Activated CD4-positive, alpha-beta T cell treated with anti-CD3 and anti-CD28 coated beads for 48 hours (primary cell): ENCODE results near the gene ANAPC15.
A peak's percentile ranks its signal among the peaks of the same experiment; 100 is the strongest.

Source experiments
- DNase-seq: peaks from one replicate; pipeline ENCODE4 v3.0.0-alpha.2; 2020

Gene ANAPC15

GRCh38 chr11:72124046-72124445 is 11.6 kb upstream of the ANAPC15 start:
- no peak for DNase-seq

DNA sequence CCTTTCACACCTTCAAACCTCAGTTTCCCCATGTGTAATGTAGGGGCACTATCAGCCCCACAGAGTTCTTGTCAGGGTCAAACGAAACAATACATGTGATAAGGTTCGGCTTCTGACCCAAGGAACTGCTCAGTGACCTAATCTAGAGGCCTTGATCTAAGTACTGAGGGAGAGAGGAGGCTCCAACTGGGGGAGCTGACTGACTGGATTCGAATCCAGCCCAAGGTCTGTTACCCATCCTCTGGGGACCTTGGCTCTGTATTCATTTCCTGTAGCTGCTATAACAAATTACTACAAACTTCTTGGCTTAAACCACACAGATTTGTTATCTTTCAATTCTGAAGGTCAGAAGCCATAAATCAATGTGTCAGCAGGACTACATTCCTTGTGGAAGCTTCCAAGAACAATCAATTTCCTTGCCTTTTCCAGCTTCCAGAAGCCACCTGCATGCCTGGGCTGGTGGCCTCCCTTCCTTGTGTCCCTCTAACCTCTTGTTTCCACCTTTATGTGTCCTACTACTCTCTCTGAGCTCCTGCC is 10.7 kb upstream of the ANAPC15 start:
- no peak for DNase-seq

- DNase-seq: no peak
Measured at GRCh38 chr11:72122607-72123006, 10.1 kb upstream of the ANAPC15 start.

- no peak for DNase-seq
Measured at GRCh38 chr11:72120930-72121329, 8.4 kb upstream of the ANAPC15 start.

DNA sequence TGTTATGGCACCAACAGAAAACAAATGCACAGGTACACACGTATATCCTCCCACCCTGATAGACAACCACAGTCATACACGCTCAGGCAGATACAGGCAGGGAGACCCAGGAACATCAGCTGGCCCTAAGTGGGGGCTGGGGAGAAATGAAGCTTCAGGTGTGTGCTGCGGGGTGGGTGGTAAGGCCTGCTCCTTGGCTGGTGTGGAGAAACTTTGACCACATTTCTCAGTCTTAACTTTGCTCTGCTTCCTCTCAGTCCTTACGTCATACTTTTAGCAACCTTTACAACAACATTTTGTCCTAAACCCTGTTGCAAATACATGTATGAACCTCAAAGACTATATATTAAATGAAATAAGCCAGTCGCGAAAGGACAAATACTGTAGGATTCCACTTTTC is 6.7 kb upstream of the ANAPC15 start:
- no peak for DNase-seq

DNA sequence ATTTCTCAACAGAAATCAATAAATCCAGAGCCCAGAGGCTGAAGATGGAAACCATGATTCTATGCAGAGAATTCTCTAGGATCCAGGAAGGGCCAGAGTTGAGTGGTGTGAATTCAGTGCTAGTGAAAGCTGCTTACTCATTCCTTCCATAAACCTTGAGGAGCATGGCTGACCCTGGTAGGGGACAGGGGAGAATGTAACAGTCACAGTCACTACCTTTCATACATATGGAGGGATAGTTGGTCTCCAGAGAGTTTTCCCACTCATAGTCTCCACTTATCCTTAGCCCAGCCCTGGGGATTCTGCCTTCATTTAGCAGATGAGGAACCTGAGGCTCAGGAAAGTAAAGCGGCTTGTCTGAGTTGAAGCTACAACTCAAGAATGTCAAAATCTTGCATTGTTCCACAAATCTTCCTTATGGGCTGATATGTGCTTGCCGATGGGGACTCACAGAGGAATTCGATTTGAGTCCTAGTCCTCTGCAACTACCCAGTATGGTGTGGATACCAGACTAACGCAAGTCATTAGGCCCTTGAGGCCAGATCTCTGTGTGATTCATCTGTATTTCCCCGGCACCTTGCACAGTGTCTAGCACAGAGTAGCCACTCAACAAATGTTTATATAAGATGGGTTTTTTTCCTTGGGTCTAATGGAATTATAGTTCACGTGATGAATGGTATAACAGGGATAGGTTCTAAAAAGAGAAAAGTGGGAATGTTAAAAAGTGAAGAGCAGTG is 3.7 kb upstream of the ANAPC15 start:
- DNase-seq: no peak

- DNase-seq: no peak
Measured at GRCh38 chr11:72114570-72114969, 2.1 kb upstream of the ANAPC15 start.

DNA sequence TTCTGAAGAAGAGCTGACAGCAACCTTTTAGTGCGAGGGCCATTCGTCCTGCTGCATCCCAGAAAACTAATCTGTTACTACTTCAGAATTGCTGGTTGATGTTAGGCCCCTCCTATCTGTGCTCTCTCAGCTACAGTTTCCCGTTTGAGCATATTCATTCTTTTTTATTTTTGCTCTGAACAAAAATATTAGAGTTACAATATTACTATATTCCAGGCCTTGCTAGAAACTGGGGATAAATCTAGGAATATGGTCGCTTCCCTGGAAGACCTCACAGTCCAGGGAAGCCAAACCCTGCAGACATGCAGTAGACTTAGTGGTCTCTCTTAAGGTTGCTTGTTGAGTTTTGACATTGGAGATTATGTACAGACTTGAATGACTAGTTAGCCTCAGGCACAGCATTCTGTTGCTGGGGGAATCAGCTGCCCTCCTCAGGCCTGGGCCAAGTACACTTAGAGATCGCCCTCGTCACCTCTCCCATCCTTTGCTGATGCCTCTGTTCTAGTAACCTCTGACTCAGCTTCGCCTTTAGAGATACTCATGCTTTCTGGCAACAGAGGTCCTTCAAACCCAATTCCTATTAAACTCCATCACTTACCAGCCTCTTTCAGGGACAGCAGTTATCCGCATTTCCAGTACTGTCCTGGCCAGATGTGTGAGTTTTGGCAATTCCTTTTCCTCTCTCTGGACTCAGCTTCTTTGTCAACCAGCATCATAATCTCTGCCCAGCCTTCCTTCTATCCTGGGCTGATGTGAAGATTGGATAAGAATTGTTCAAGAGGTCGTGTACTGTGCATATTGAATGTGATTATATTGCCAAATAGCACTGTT is 698 bp upstream of the ANAPC15 start:
- DNase-seq: peak; percentile 28

DNA sequence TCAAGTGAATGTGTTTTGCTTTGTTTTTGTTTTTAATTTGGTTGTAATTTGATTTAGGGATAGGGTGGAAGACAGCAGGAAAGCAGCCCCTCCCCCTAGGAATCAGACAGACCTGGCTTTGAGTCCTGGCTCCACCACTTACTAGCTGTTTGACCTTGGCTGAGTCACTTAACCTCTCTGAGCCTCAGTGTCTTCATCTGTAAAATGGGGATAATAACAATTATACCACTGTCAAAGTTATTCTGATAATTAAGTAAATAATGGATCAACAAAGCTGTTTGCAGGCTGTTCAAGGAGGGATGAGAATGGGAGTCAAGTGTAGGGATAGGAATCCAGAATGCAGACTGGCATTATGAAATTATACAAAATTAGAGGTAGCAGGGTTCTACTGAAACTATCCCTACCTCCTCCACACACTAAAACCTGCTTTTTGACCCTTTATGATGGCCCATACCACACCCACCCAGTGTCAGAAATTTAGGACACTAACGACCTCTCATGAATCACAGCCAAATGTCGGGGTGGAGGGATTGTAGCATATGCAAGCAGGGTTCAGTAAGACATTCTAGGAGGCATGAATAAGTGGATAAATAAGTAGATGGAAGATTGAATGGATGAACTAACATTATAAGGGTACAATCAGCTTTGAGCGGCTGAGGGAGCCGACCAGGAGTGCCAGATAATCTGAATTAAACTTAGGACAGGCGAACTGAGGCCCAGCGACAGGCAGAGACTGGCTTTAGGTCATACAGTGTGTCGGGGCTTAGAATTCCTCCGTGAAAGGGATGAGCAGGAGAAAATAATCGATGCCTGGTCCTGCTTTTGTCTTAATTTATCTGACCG is 974 bp downstream of the ANAPC15 start:
- DNase-seq: no peak

DNA sequence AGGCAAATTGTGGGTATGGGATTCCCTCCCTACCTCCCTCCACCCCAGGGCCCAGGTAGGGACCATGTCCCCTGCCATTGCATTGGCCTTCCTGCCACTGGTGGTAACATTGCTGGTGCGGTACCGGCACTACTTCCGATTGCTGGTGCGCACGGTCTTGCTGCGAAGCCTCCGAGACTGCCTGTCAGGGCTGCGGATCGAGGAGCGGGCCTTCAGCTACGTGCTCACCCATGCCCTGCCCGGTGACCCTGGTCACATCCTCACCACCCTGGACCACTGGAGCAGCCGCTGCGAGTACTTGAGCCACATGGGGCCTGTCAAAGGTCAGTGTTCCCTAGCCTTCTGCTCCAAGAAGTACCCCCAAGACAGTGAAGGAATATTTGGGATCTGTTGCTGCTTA is 6.6 kb downstream of the ANAPC15 start, which contains the start of gene TOMT:
TSS of gene TOMT (plus strand) at position 37 of the 400 bp plus-strand sequence. CDS start at position 65, 28 bp downstream.
- DNase-seq: no peak

- DNase-seq: no peak
Measured at GRCh38 chr11:72103754-72104167, 8.7 kb downstream of the ANAPC15 start.

GRCh38 chr11:72102946-72103753 is 9.3 kb downstream of the ANAPC15 start, which contains the start of gene LAMTOR1:
Gene LAMTOR1 (minus strand): TSS chr11:72103297. CDS start chr11:72103224, 73 bp downstream.
- peak; percentile 99 for DNase-seq

- DNase-seq: no peak
Measured at GRCh38 chr11:72102631-72102945, 9.9 kb downstream of the ANAPC15 start.

- DNase-seq: no peak
Measured at GRCh38 chr11:72102162-72102561, 10.3 kb downstream of the ANAPC15 start.

GRCh38 chr11:72100462-72100861 is 12.0 kb downstream of the ANAPC15 start:
- no peak for DNase-seq

GRCh38 chr11:72100009-72100408 is 12.5 kb downstream of the ANAPC15 start:
- DNase-seq: no peak

GRCh38 chr11:72098741-72099140 is 13.8 kb downstream of the ANAPC15 start:
- DNase-seq: no peak

DNA sequence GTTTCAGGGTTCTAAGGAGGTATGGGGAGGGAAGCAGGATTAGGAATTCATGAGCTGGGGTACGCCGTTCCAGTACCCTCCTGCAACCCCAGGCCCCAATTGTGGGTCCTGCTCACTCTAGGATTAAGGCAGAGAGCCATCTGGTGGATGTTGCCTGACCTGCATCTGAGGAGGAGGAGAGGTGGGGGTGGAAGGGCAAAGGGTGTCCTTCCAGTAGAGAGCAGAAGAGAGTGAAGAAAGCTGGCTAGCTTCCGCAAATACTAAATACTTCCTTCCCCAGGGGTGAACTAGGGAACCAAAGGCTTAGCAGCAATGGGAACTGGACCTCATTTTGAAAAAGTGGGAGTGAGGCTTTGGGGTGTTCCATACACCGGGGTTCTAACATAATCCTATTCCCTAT is 21.2 kb downstream of the ANAPC15 start:
- DNase-seq: peak; percentile 73

DNA sequence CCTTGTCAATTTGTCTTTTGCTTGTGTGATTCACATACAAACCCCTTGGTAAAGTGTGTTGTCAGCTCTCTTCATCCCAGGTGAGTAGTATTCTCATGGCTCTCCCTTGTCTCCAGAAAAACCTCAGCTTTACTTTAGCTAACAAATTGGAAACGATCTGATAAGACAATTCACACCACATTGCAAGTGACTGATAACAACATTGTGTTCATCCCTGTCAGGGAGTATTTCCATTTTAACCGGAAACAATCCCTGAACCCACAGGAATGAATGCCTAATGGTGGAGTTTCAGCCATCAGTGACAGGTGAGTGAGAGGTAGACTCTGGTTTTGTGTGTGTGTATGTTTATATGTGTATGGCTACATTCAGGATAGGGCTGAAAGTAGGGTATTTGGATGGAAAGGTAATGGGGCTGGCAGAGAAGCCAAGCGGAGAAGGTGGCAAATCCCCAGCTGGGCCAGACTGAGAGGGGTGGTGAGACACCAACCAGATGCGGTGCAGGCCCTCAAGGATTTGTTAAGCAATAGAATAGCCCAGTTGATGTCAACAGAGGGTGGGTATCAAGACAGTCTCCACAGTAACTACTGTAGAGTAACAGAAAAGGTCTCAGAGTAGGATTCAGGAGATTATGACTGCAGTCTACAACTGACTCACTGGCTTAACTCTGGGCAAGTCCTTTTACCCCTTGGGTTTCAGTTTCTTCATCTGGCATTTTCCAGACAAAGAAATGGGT is 24.3 kb downstream of the ANAPC15 start:
- no peak for DNase-seq

GRCh38 chr11:72085621-72086351 is 26.7 kb downstream of the ANAPC15 start:
- DNase-seq: no peak

- no peak for DNase-seq
Measured at GRCh38 chr11:72084965-72085364, 27.5 kb downstream of the ANAPC15 start.
